GM15510 (cell line): Measurements from ENCODE around the gene MPPE1.

Experiments
- POLR2A ChIP-seq: IDR thresholded peaks from 3 replicates; pipeline ENCODE4 v1.6.1; 2011; ENCODE audit warnings: borderline replicate concordance; ENCODE audit not compliant: insufficient read length; ENCODE audit errors: extremely low read depth

Gene MPPE1

GRCh38 chr18:11872479-11873136 is 35.5 kb downstream of the MPPE1 start:
- TF ChIP-seq POLR2A, result no peak

- TF ChIP-seq POLR2A, result no peak
These were observed 36.6 kb downstream of the MPPE1 start for GRCh38 chr18:11871501-11871900.

GRCh38 chr18:11868230-11868629 is 39.9 kb downstream of the MPPE1 start:
- TF ChIP-seq POLR2A, result no peak

- no peak for TF ChIP-seq POLR2A
These were observed 41.4 kb downstream of the MPPE1 start for GRCh38 chr18:11866764-11867163.

GRCh38 chr18:11866329-11866728 is 41.8 kb downstream of the MPPE1 start:
- TF ChIP-seq POLR2A, result no peak

- TF ChIP-seq POLR2A, result no peak
These were observed 43.0 kb downstream of the MPPE1 start for GRCh38 chr18:11865071-11865470.

GRCh38 chr18:11864471-11864870 is 43.6 kb downstream of the MPPE1 start:
- TF ChIP-seq POLR2A, result no peak

GRCh38 chr18:11862468-11863137 is 45.5 kb downstream of the MPPE1 start:
- no peak for TF ChIP-seq POLR2A

GRCh38 chr18:11861583-11862288 is 46.4 kb downstream of the MPPE1 start:
- no peak for TF ChIP-seq POLR2A

GRCh38 chr18:11860594-11861450 is 47.3 kb downstream of the MPPE1 start:
- no peak for TF ChIP-seq POLR2A

GRCh38 chr18:11859903-11860407 is 48.2 kb downstream of the MPPE1 start:
- no peak for TF ChIP-seq POLR2A

GRCh38 chr18:11859282-11859830 is 48.8 kb downstream of the MPPE1 start:
- TF ChIP-seq POLR2A, result no peak

- no peak for TF ChIP-seq POLR2A
These were observed 50.8 kb downstream of the MPPE1 start for GRCh38 chr18:11857177-11857887.
